Measurements from ENCODE around the gene MAMLD1.
"Not testable (repeated sequence)": the region's sequence is repeated elsewhere in the genome, so short reads cannot be mapped to it uniquely, and the experiment has no call there.

MAMLD1 gene, protein sequence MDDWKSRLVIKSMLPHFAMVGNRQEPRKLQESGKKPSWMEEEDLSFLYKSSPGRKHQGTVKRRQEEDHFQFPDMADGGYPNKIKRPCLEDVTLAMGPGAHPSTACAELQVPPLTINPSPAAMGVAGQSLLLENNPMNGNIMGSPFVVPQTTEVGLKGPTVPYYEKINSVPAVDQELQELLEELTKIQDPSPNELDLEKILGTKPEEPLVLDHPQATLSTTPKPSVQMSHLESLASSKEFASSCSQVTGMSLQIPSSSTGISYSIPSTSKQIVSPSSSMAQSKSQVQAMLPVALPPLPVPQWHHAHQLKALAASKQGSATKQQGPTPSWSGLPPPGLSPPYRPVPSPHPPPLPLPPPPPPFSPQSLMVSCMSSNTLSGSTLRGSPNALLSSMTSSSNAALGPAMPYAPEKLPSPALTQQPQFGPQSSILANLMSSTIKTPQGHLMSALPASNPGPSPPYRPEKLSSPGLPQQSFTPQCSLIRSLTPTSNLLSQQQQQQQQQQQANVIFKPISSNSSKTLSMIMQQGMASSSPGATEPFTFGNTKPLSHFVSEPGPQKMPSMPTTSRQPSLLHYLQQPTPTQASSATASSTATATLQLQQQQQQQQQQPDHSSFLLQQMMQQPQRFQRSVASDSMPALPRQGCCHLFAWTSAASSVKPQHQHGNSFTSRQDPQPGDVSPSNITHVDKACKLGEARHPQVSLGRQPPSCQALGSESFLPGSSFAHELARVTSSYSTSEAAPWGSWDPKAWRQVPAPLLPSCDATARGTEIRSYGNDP

DNA sequence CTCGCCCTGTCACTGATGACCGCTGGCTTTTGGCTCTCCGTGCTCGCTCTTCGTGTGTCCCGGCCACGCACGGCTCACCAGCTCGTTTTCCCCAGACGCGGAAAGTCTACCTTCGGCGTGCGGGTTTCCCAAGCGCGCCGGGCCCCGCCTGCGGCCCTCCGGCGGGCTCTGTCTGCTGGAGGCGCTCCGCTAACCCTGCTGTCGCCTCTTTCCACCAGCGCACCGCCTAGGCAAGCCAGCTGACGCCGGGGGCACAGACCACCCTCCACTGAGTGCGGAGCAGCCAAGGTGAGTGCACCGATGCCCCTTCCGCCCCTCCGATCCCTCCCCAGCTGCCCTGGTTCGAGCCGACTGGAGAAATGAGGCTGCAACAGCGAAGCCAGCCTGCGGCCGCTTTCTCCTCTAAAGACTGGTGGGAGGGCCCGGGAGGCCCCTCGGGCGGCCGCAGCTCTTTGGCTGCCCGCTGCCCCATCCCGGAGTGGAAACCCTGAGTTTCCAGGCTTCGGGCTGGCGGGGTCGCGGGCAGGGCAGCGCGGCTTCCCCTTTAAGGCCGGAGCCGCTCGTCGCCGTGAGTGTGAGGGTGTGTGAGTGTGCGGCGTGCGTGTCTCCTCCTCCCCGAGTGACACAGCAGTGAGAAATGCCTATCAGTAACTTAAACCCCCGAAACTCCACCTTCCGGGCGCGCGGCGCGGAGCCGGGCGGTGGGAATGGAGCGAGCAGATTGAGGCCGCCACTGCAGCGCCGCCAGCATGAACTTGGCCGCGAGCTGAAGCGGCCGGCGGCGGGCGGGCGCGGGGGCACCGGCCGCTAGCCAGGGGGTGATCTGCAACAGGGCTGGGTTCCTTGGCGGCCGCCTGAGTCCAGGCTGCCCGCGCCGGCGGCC lies at the start of gene MAMLD1:
Gene MAMLD1 (plus strand): TSS at position 719 of the 883 bp plus-strand sequence. CDS start 82,200 bp downstream, outside the sequence.
- DNase-seq (ENCODE audit: low read depth in 2 of 2): peak; percentile 30 to 48

- DNase-seq (ENCODE audit: low read depth in 2 of 2): no peak
Observed at GRCh38 chrX:150313514-150313913, 49.6 kb upstream of the MAMLD1 start.

DNA sequence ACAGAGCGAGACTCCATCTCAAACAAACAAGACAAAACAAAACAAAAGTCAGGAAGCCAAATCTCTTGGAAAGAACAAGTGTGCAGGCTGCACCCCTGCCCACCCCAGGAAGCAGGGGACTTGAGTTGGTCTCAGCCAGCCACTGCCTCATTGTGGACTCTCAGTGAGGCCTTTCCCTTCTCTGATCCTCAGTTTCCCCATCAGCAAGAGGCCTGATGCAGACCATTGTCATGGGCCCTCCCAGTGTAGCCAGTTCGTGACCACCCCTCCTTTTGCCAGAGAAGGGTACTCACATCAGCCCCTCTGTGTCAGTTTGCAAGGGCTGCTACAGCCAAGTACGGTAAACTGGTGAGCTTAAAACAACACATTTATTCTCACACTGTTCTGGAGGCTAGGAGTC lies 48.9 kb upstream of the MAMLD1 start:
- DNase-seq (ENCODE audit: low read depth in 2 of 2): no peak

DNA sequence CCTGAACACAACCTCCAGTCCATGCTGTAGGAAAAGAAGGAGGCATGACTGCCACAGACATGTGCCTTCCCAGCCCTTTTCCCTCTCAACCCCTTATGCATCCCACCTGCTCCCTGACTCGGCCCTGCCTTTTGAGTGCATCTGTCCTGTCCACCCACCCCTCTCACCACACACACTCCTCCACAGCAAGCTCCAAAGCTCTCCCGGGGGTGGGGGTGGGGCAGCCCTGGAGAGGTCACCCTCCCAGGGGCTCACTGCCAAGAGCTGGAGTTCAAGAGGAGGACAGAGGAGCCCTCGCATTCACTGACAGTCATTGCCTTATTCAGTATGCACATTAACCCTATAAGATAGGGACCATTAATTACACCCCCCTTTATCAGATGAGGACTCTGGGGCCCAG lies 46.6 kb upstream of the MAMLD1 start:
- no peak for DNase-seq (ENCODE audit: low read depth in 2 of 2)

DNA sequence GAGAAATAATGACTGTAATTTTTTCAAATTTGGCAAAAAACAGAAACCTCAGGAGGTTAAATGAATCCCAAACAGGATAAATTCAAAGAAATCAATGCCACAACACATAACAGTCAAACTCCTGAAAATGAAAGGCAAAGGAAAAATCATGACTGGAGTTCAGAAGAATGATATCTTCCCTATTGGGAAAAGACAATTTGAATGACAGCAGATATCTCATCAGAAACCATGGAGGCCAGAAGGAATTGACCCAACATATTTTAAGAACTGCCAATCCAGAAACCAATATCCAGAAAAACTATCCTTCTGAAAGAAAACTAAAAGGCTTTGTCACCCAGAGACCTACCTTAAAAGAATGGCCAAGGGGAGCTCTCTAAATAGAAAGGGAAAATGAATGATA lies 40.1 kb upstream of the MAMLD1 start:
- DNase-seq (ENCODE audit: low read depth in 2 of 2): no peak

DNA sequence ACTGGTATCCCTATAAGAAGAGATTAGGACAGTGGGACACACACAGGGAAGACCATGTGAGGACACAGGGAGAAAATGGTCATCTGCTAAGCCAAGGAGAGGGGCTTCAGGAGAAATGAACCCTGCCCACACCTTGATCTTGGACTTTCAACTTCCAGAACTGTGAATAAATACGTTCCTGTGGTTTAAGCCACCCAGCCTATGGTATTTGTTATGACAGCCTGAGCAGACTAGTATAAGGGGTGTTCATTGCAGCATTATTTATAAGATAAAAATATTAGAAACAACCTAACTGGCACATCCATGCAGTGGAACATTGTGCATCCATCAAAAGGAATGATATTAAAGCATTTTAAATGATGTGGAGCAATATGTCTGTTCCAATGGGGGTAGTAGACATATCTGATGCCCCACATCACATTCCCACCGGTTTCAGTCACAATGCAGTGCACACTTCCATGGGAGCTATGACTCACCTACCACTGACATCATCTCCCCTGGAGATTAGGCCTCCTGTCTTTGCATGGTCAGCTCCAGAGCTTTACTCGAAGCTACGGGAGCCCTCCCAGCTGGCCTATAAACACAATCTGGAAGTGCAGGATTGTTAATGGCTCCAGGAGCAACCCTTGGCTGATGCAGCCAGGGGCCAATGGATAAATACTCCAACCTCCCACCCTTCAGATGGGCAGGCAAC lies 38.9 kb upstream of the MAMLD1 start:
- no peak for DNase-seq (ENCODE audit: low read depth in 2 of 2)

DNA sequence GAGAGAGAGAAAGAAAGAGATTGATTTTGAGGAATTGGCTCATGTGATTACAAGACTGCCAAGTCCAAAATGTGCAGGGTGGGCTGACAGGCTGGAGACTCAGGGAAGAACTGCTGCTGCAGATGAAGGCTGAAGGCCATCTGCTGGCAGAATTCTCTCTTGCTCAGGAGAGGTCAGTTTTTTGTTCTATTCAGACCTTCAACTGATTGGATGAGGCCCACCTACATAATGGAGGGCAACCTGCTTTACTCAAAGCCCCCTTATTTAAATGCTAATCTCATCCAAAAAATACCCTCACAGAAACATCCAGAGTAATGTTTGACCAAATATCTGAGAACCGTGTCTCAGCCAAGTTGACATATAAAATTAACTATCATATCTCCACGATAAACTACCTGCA lies 38.2 kb upstream of the MAMLD1 start:
- no peak for DNase-seq (ENCODE audit: low read depth in 2 of 2)

DNA sequence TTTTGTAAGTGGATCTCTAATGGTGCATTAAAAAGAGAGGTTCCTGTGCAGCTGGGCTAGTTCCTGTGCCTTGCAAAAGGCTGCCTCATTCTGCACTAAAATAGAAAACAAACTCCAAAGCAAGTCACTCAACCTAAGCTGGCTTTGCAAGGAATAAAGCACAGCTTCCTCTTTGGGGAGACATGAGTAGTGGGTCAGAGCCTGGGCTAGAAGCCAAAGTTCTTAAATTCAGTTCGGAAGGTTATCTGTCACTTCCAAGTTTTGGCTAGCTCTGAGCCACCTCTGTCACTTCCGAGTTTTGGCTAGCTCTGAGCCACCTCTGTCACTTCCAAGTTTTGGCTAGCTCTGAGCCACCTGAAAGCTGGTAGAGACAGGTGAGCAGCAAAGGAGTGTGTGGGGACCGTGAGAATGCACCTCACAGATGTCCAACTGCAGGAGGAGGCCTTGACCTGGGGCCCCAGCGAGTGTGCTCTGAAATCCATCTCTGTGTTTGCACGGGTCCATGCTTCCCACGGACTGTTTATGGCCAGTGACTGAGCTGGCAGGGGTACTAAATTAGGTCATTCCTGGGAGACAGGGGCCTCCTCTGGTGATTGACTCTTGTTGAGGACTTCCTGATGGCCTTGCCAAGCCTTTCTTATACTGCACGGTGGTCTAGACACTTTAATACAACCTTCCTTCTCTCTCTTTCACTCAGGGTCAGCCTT lies 36.4 kb upstream of the MAMLD1 start:
- no peak for DNase-seq (ENCODE audit: low read depth in 2 of 2)

DNA sequence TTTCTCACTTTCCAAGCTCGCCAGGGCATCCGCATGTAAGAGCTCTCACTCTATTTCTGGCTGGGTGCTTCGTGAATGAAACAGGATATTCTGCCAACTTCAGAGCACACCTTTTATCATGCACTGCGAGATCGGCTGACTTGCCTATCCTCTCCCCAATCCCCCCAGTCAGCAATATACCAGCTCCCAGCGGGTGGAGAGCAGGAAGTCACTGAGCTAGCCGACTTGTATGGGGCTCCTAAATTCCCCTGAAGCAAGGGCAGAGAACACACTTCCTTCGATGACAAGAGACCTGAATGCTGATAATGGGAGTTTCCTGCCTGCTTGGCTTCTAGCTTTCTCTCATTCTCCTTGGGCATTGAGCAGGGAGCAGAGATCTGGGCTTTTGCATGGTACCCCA lies 33.8 kb upstream of the MAMLD1 start:
- DNase-seq (ENCODE audit: low read depth in 2 of 2): no peak

DNA sequence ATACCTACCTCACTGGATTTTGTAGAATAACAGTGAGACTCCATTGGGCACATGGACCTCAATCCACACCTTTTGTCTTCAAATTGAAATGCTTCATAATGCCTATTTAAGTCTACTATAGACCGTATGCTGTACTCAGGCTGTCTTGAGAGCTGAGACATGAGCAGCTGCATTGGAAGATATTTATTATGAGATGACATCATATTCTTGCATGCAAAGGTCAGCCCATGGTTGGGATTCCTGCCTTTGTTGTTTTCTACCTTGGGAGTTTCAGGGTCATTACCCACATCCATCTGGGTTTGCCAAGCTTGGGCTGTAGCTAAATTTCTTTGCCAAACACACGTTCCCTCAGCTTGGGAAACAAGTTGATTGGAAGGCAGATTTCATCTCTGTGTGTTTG lies 33.2 kb upstream of the MAMLD1 start:
- no peak for DNase-seq (ENCODE audit: low read depth in 2 of 2)

GRCh38 chrX:150332023-150332422 lies 31.1 kb upstream of the MAMLD1 start:
- DNase-seq (ENCODE audit: low read depth in 2 of 2): no peak

GRCh38 chrX:150334100-150334499 lies 29.0 kb upstream of the MAMLD1 start:
- DNase-seq (ENCODE audit: low read depth in 2 of 2): no peak

DNA sequence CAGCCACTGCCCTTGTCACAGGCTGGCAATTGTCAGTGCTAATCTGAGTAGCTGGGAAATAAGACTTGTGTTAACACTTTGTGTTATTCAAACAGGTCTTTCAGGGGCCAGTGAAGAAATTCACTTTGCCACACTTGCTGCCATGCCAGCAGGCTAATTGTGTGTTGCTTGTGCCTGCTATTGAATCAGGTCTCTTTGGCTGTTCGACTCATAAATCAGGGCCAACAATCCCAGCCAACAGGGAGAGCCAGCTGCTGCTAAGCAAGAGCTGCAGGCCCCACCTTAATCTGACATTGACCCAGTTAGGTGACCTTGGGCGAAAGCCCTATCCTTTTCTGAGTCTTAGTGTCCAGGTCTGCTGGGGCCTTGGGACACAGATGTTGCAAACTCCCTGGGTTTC lies 28.1 kb upstream of the MAMLD1 start:
- no peak for DNase-seq (ENCODE audit: low read depth in 2 of 2)

GRCh38 chrX:150337026-150337425 lies 26.1 kb upstream of the MAMLD1 start:
- DNase-seq (ENCODE audit: low read depth in 2 of 2): no peak

DNA sequence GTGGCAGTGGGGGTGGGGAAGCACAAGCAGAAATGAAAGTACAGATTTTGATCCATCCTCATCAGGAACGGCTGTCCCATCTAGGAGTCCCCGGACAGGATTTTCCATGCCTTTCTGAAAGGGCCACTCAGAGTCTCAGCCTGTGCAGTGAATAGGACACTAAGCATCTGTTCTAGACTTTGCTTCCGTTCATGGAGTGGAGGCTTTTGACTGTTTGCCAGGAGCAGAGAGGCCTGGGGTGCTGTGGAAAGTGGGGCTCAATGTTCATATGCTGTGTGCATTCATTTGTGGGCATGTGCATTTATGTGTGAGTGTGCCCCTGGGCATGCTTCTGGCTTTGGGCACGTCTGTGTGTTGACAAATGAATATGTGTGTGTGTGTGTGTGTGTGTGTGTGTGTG lies 25.6 kb upstream of the MAMLD1 start:
- no peak for DNase-seq (ENCODE audit: low read depth in 2 of 2)

- DNase-seq (ENCODE audit: low read depth in 2 of 2): no peak
Observed at GRCh38 chrX:150338615-150339014, 24.5 kb upstream of the MAMLD1 start.

DNA sequence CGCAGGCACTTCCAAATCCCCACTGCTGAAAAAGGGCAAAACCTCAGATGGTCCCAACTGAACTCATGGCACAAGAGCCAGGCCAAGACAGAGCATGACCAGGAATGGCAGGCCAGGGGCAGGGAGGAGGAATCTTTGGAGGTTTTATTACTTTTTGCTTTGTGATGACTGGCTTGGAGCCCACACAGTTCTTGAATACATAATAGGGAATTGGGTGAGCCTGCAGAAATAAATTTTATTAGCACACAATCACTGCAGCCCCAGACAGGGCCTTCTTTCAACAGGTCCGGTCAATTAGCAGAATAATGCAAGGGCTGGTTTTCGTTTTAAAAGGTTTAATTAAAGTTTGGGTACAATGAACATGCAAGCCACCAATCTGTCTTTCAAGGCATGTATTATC lies 23.4 kb upstream of the MAMLD1 start:
- DNase-seq (ENCODE audit: low read depth in 2 of 2): no peak

GRCh38 chrX:150340326-150340725 lies 22.8 kb upstream of the MAMLD1 start:
- not testable (repeated sequence) for DNase-seq (ENCODE audit: low read depth in 2 of 2)

DNA sequence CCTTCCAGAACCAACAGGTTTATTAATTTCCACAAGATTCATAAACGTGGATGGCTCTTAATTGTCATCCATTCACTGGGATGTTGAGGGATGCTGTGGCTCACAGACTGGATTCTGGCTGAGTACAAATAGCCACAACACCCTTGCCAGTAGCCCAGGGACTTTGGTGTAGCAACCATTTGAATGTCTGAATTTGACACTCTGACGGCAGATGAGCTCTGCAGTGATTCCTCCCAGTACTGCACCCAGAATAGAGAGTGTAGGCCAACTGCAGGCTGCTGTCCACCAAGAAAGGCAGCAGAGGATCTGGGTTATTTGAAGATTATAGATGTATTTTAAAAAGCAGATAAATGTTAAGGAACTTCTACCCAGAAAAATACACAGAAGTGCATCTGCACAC lies 15.6 kb upstream of the MAMLD1 start:
- DNase-seq (ENCODE audit: low read depth in 2 of 2): no peak

- DNase-seq (ENCODE audit: low read depth in 2 of 2): no peak
Observed at GRCh38 chrX:150348365-150348764, 14.8 kb upstream of the MAMLD1 start.

GRCh38 chrX:150352114-150352513 lies 11.0 kb upstream of the MAMLD1 start:
- DNase-seq (ENCODE audit: low read depth in 2 of 2): no peak

Data from stimulated activated CD4-positive, alpha-beta T cell treated with anti-CD3 and anti-CD28 coated beads, Interleukin-12 subunit alpha, Interleukin-12 subunit beta, amount 100 ng/mL, for 24 hours (primary cell).